Measurements from ENCODE around the gene DMBX1.

Gene DMBX1

GRCh38 chr1:46520063-46520911 is 30.7 kb downstream of the DMBX1 start:
- peak; percentile 79 for DNase-seq (ENCODE audit: low read depth)
- TF ChIP-seq CTCF (conservative IDR thresholded peaks at IDR 0.05; ENCODE audit: low read depth, low read length) = no peak
- H3K4me3 ChIP-seq (ENCODE audit: low read depth, low read length) = no peak overlapping the region

DNA sequence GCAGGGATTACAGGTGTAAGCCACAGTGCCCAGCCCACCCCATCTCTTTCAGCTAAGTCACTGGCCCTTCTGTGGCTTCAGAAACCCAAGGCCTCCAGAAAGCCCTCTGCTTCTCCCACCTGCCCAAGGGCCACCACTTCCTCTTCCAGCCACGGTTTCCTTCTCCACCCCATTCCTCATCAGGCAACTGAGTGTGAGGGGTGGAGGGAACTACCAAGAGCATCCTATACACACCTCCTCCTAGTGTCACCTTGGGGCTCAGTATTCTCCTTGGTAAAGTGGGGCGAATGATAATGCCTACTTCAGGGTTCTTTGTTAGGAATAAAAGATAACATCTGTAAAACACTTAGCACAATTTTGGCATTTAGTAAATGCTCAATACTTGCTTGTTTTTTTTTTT is 31.8 kb downstream of the DMBX1 start:
- no peak overlapping the region for H3K4me3 ChIP-seq (ENCODE audit: low read depth, low read length)
- no peak for DNase-seq (ENCODE audit: low read depth)
- no peak for TF ChIP-seq CTCF (conservative IDR thresholded peaks at IDR 0.05; ENCODE audit: low read depth, low read length)

DNA sequence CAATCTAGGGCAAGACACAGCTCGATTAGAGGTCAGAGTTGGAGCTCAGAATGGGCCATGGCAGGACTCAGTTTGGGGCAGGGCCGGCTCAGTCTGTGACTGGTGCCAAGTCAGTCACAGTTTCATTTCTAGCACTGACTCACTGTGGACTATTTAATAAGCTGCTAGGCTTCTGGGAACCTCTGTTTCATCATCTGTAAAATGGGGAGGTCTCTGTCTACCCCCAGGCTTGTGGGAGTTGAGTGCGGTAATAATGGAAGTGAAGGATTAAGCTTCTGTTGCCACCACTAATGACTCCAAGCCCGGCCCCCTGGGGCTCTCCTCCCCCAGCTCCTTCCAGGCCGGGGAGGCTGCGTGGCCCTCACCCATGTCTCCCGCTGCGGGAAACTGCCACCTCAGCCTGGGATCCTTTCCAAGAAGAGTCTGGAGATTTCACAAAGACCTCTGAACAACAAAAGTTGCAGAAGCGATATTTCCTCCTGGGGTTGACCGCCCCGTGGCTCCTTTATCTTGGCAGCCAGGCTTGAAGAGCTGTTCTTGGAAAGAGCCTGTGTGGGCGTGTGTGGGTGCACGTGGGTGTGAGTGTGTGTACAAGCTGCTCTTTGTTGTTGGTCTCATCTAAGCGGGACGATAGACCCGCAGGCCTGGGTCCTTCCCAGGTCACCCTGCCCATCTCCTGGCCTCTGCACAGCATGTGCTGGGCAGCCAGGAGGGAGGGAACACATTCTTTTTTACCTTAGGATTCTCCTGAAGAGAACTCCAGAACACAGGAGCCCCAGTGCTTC is 32.7 kb downstream of the DMBX1 start:
- peak; percentile 89 for DNase-seq (ENCODE audit: low read depth)
- no peak for TF ChIP-seq CTCF (conservative IDR thresholded peaks at IDR 0.05; ENCODE audit: low read depth, low read length)
- no peak overlapping the region for H3K4me3 ChIP-seq (ENCODE audit: low read depth, low read length)

GRCh38 chr1:46522969-46523320 is 33.3 kb downstream of the DMBX1 start:
- no peak for DNase-seq (ENCODE audit: low read depth)
- H3K4me3 ChIP-seq (ENCODE audit: low read depth, low read length) = no peak overlapping the region
- no peak for TF ChIP-seq CTCF (conservative IDR thresholded peaks at IDR 0.05; ENCODE audit: low read depth, low read length)

DNA sequence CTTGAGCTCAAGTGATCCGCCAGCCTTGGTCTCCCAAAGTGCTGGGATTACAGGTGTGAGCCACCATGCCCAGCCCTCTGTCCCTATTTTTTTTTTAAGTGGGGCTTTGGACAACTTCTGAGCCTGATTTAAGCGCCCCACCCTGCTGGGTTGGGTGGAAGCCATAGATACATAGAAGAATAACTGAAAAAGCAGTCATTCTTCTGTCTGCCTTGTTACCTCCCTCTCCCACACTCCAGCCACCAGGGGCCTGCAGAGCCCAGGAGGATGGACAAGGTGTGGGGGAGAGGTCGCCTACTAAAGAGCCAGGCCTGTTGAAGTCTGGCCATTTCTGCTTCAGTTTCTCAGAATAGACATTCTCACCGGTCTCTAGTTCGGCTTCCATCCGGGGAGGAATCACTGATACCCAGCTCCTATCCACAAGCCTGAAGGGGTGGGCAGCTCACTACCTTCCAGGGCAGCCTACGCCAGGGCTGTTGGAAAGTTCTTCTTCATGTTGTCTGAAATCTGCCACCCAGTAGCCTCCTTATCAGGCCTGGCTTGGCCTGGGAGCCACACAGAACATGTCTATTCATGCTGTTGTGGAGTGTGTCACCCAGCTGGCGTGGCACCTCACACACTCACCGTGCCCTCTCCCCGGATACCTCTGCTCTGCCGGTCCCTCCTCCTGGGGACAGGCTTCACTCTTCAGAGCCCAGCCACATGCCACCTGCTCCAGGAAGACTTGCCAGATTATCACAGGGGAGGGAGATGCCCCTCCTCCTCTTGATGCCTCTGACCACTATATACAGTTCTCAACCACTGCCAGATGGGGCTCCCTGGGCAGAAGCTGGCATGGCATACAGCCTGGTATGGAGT is 34.1 kb downstream of the DMBX1 start:
- TF ChIP-seq CTCF (conservative IDR thresholded peaks at IDR 0.05; ENCODE audit: low read depth, low read length) = no peak
- H3K4me3 ChIP-seq (ENCODE audit: low read depth, low read length) = no peak overlapping the region
- DNase-seq (ENCODE audit: low read depth) = no peak

- no peak for DNase-seq (ENCODE audit: low read depth)
- no peak for TF ChIP-seq CTCF (conservative IDR thresholded peaks at IDR 0.05; ENCODE audit: low read depth, low read length)
- H3K4me3 ChIP-seq (ENCODE audit: low read depth, low read length) = no peak overlapping the region
Measured at GRCh38 chr1:46524843-46525242, 35.2 kb downstream of the DMBX1 start.
